SU-DHL-6 (cell line): ENCODE results near the gene NACC2.

Source experiments
- H2AFZ ChIP-seq: fragments of 200-600 bp; sonication (generic); 2 replicates; pipeline ENCODE4 v1.6.1; 2014; ENCODE audit warnings: low read depth, mild to moderate bottlenecking, moderate library complexity, mixed read lengths, antibody characterized with exemption, low read length; ENCODE audit not compliant: severe bottlenecking
- H3F3A ChIP-seq: fragments of 200-600 bp; shearing (Covaris generic); 2 replicates; pipeline ENCODE4 v1.6.0; 2016; ENCODE audit warnings: antibody characterized with exemption, mild to moderate bottlenecking; ENCODE audit not compliant: insufficient read depth
- H3K27ac ChIP-seq: fragments of 200-600 bp; sonication (generic); 2 replicates; pipeline ENCODE4 v1.5.1; 2016; ENCODE audit warnings: low read depth, mild to moderate bottlenecking, low read length, moderate library complexity, mixed read lengths
- H3K27me3 ChIP-seq: fragments of 200-600 bp; sonication (generic), shearing (Covaris generic); 2 replicates; pipeline ENCODE4 v1.6.0; 2014; ENCODE audit warnings: mild to moderate bottlenecking, low read length
- H3K36me3 ChIP-seq: fragments of 200-600 bp; sonication (generic); 2 replicates; pipeline ENCODE4 v1.6.1; 2014; ENCODE audit warnings: mild to moderate bottlenecking, low read length, mixed read lengths
- H3K4me2 ChIP-seq: fragments of 300-600, 200-600 bp; shearing (Covaris generic), sonication (generic); 2 replicates; pipeline ENCODE4 v1.6.0; 2014; ENCODE audit warnings: low read length, low read depth, mild to moderate bottlenecking; ENCODE audit not compliant: poor library complexity, severe bottlenecking
- H3K4me3 ChIP-seq: fragments of 200-600 bp; sonication (generic); 2 replicates; pipeline ENCODE4 v1.5.1; 2014; ENCODE audit warnings: antibody characterized with exemption, low read length, mild to moderate bottlenecking, mixed read lengths; ENCODE audit not compliant: insufficient read depth, poor library complexity, severe bottlenecking
- H3K79me2 ChIP-seq: fragments of 200-600 bp; sonication (generic); 2 replicates; pipeline ENCODE4 v1.6.1; 2014; ENCODE audit warnings: mild to moderate bottlenecking, low read length, moderate library complexity; ENCODE audit not compliant: insufficient read depth
- H3K9ac ChIP-seq: fragments of 200-600 bp; sonication (generic); 2 replicates; pipeline ENCODE4 v1.7.0; 2014; ENCODE audit warnings: mild to moderate bottlenecking, low read length
- H3K9me2 ChIP-seq: fragments of 200-600 bp; sonication (generic); replicated peaks from 2 replicates; pipeline ENCODE4 v1.6.1; 2014; ENCODE audit warnings: low read length; ENCODE audit not compliant: insufficient read depth
- H3K9me3 ChIP-seq: fragments of 200-600 bp; sonication (generic); 2 replicates; pipeline ENCODE4 v1.6.1; 2014; ENCODE audit warnings: low read length, mixed read lengths; ENCODE audit not compliant: insufficient read depth
- H4K20me1 ChIP-seq: fragments of 200-600 bp; sonication (generic); 2 replicates; pipeline ENCODE4 v1.6.1; 2014; ENCODE audit warnings: low read depth, mild to moderate bottlenecking, antibody characterized with exemption, low read length, moderate library complexity, mixed read lengths
- CTCF ChIP-seq: fragments of 200-600 bp; sonication (generic); IDR thresholded peaks from one replicate; pipeline ENCODE4 v1.5.1; 2017; ENCODE audit warnings: antibody characterized with exemption, mild to moderate bottlenecking, low read length, moderate library complexity; ENCODE audit not compliant: insufficient read depth, poor library complexity, severe bottlenecking
- EZH2phosphoT487 ChIP-seq: fragments of 200-600 bp; sonication (generic), shearing (Covaris generic); conservative IDR thresholded peaks from 2 replicates; pipeline ENCODE4 v1.6.1; 2018; ENCODE audit warnings: mild to moderate bottlenecking, antibody characterized with exemption, low read length, moderate library complexity, mixed read lengths

NACC2 gene

GRCh38 chr9:136004219-136004618, 90.9 kb downstream of the NACC2 start:
- Histone ChIP-seq H3K36me3 (no peaks in the 10 kb centered on the region), H3K9ac (no peak overlapping the region)

GRCh38 chr9:136003411-136004218, 91.5 kb downstream of the NACC2 start:
- Histone ChIP-seq H3K36me3 (no peaks in the 10 kb centered on the region), H3F3A (no peaks in the 10 kb centered on the region), H2AFZ (no peak overlapping the region), H3K9me2 (no peaks in the 10 kb centered on the region), H3K9ac (no peak overlapping the region), H4K20me1 (no peaks in the 10 kb centered on the region), H3K9me3 (no peaks in the 10 kb centered on the region), H3K4me3 (no peak overlapping the region), H3K27me3 (no peaks in the 10 kb centered on the region), H3K4me2 (no peak overlapping the region), H3K27ac (no peak overlapping the region), H3K79me2 (no peaks in the 10 kb centered on the region)
- no peak for TF ChIP-seq CTCF
- no peak for TF ChIP-seq EZH2phosphoT487

More at GRCh38 chr9:136004219-136004618, 90.9 kb downstream of the NACC2 start:
- no peaks in the 10 kb centered on the region for H3K27me3 ChIP-seq
- H3K4me2 ChIP-seq = no peak overlapping the region
- H3K9me3 ChIP-seq = no peaks in the 10 kb centered on the region
- no peak overlapping the region for H3K27ac ChIP-seq
- no peak overlapping the region for H2AFZ ChIP-seq
- no peak overlapping the region for H3K4me3 ChIP-seq
- no peak for TF ChIP-seq EZH2phosphoT487
- no peak for TF ChIP-seq CTCF
- H3K79me2 ChIP-seq = no peaks in the 10 kb centered on the region
- H3F3A ChIP-seq = no peaks in the 10 kb centered on the region
- H3K9me2 ChIP-seq = no peaks in the 10 kb centered on the region
- no peaks in the 10 kb centered on the region for H4K20me1 ChIP-seq

- no peaks in the 10 kb centered on the region for H3K27me3 ChIP-seq
- H3K79me2 ChIP-seq = no peaks in the 10 kb centered on the region
- H3K27ac ChIP-seq = no peak overlapping the region
- H3K36me3 ChIP-seq = no peaks in the 10 kb centered on the region
- no peak for TF ChIP-seq EZH2phosphoT487
- TF ChIP-seq CTCF = no peak
- H3K4me2 ChIP-seq = no peak overlapping the region
- H3F3A ChIP-seq = no peaks in the 10 kb centered on the region
- no peak overlapping the region for H3K9ac ChIP-seq
- H4K20me1 ChIP-seq = no peaks in the 10 kb centered on the region
- H3K9me3 ChIP-seq = no peaks in the 10 kb centered on the region
- no peak overlapping the region for H2AFZ ChIP-seq
- no peak overlapping the region for H3K4me3 ChIP-seq
- H3K9me2 ChIP-seq = no peaks in the 10 kb centered on the region
Observed at GRCh38 chr9:136002881-136003280, 92.2 kb downstream of the NACC2 start.
